HG02763 (cell line): ENCODE measurements around the gene LDHAL6B.
"Not testable (repeated sequence)": the region's sequence is repeated elsewhere in the genome, so short reads cannot be mapped to it uniquely, and the experiment has no call there.

Experiments used
- ATAC-seq: cut with Tn5 transposase; IDR thresholded peaks from one replicate; pipeline ENCODE4 v1.9.1; 2021; ENCODE audit warnings: mild to moderate bottlenecking, moderate library complexity; ENCODE audit not compliant: unreplicated experiment

The LDHAL6B gene

GRCh38 chr15:59206623-59207183, at the start of gene LDHAL6B:
TSS of gene LDHAL6B (plus strand) at chr15:59206843. CDS start at chr15:59206941, 98 bp downstream.
- ATAC-seq: no peak

DNA sequence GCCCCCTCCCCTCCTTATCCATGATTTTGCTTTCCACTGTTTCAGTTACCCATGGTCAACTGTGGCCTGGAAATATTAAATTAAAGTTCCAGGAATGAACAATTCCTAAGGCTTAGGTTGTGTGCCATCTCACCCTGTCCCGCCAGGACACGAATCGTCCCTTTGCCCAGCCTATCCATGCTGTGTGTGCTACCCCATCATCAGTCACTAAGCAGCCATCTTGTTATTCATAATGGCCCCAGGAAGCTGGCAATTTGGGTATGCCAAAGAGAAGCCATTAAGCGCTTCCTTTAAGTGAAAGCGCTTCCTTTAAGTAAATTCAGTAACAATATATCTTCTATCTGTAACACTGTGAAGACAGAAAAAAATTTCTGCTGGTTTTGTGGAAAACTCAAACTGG, 49.2 kb upstream of the LDHAL6B start:
- ATAC-seq: no peak

GRCh38 chr15:59157840-59158700, 48.6 kb upstream of the LDHAL6B start:
- ATAC-seq: no peak

DNA sequence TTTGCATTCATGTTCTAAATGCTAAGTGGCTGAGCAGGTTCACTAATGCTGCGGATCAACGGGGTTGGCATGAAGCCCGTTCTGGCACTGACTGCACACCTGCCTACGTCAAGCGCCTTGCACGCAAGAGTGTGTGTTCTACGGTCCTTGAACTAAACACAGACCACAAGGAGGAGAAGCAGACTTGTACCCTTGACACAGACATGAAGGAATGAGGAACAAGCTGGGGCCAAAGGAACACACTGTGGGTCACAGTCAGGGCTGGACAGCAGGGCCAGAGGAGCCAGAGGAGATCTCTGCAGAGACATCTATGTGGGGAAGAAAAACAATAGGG, 48.0 kb upstream of the LDHAL6B start:
- no peak for ATAC-seq

DNA sequence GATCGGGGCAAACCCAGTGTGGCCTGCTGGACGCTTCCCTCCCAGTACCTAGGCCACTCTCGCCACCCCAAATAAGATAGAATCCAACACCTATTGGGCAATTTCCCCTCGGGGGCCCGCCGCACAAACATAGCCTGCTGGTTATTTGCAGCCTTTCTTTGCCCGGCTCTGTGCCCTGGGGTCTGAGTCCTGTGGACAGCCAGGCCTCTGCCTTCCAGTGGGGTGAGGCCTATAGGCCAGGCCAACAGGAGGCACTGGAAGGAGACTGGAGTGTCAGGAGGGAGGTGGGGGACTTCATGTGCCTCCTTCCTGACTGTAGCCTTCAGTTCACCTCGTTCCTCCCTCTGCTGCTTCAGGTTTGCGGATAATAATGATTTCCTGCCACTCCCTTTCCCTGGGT, 47.4 kb upstream of the LDHAL6B start:
- no peak for ATAC-seq

DNA sequence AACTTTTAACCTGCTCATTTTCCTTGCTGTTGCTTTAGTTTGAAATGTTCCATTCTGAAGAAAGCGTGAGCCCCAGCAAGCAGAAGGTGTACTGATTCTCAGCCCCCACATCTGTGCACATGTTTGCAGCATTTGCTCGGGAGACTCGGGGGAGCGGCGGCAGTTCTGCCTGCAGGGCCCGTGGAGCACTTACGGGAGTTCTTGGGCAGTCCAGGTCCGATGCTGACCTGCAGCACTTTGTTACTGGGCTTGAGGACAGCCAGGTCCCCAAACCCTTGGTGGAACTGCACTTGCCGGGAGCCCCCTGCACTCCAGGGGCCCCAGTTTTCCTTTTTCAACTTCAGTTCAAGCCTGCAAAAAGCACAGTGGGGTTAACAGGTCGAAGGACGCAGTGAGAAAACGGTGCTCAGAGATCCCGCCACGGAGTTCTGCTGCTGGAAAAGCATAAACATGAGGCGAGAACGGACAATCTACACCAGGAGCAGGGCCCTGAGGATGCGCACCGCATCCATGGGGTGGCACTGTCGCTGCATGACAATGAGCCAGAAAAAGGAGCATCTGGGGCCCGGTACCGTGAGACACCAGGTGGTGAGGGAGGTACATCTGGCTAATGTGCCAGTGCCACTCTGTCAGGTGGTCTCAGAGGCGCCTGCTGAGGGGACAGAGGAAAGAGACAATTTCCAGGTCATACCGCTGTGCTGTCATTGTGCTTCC, 45.6 kb upstream of the LDHAL6B start:
- no peak for ATAC-seq

DNA sequence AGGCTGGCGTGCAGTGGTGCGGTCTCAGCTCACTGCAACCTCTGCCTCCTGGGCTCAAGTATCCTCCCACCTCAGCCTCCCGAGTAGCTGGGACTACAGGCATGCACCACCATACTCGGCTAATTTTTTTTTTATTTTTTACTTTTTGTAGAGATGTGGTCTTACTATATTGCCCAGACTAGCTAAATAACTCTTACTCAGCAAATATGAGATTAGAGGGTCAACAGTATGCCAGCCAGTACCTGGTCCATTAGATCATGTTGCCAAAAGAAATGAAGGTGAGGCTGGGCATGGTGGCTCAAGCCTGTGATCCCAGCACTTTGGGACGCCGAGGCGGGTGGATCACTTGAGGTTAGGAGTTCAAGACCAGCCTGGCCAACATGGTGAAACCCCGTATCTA, 44.6 kb upstream of the LDHAL6B start:
- not testable (repeated sequence) for ATAC-seq

DNA sequence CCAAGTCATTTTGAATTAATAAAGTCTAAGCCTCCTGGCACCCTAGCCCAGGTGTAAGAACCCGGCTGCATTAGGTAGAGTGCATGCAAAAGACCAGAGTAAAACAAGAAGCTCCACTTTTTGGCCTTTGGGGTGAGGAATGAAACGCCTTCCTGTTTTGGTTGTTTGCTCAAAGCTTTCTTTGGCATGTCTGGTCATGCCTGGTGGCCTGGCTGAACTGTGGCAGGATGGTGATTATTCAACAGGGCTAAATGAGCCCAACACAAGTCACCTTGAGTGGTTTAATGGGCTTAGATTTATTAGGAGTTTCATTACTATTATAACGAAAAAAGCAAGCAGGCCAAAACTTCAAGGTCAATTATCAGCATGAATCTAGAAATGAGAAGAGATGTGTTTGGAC, 40.9 kb upstream of the LDHAL6B start:
- ATAC-seq: no peak

DNA sequence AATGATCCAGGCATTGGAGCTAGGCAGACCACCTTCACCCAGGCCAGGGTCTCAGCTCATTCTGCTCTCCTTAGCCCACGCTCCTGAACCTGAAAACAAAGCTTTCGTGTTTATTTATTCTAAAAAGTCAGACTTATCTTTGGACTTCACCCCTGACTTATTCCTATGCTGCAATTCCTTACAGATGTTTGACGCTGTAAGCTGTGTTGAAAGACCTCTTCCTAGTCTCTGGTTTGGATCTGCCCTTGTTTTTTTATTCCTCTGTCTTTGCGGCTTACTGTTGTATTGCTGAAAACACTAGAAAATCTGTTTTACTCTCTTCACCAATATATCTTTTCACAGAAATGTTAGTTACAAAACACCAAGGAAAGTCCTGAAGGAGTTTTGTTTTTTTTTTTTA, 40.5 kb upstream of the LDHAL6B start:
- ATAC-seq: no peak

DNA sequence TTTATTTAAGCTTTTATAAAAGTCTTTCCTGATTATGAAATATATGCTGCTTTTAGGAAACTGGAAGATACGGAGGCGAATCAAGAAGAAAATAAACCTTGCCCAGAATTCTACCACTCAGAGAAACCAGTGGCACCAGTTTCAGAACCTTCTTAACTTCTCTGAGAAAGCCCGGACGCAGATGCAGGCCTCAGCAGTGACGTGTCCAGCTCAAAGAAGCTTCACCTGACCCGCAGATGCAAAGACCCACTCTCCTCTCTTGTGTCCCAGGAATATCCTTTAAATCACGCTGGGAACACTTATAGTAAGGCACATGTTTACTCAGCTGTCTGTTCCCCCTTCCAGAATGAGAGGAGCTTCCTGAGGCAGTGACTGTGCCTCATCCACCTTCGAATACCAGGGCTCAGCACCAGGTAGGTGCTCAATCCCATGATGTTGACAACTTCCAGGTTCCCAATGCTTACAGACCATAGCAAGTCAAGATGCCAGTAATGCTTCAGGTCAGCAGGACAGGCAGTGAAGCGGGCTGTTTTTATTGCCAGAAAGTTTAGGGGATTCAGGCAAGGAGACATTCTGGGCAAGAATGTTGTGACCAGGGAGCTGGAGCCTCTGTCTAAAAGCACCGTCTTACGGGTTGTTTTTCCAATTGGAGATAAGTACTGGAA, 39.9 kb upstream of the LDHAL6B start:
- ATAC-seq: no peak

- ATAC-seq: no peak
These were observed 38.1 kb upstream of the LDHAL6B start for GRCh38 chr15:59168536-59168935.

GRCh38 chr15:59169251-59169708, 37.4 kb upstream of the LDHAL6B start:
- no peak for ATAC-seq

DNA sequence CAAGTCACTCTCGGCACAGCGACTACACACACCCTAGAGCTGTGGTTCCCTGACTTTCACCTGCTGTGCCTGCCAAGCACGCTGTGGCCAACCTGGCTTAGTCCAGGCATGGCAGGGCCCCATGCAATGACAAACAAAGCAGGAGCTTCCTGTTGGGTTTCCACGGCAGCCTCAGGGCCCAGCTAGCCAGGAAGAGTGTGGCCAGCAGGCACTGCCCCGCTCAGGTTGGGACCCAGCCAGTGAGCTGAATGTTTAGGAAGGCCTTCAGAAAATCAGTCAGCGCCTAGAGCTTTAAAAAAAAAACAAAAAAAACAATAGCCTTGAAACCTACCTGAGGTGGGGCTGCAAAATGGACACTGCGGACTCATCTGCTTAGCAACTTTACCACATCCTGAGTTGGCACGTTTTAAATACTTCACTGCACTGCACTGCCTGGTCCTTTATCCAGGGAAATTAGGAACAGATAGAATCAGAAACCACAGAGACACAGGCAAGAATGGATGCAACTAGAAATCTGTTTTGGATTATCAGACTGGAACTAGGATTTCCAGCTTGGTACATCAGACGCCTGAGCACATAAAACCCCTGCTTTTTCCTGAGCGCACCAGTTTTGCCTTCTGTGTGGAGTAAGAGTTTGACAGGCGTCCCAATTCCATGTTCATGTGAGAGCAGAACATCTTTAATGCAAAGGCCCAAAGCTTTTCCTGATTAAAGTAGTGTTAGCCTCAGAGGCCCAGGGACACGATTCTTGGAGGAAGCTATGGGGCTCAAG, 36.2 kb upstream of the LDHAL6B start:
- ATAC-seq: no peak

DNA sequence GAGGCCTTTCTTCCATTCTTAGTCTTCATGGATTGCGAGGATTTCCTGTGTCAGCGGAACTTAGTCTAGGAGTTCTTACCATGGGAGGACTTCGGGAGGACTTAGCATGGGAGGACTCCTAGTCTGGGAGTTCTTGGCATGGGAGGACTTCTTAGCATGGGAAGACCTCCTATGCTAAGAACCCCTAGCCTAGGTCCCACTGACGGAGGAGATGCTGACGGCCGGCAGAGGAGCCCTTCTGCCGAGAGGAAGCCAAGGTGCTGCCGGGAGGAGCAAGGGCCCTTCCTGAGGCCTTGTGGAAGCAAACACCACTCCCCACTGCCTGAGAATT, 35.6 kb upstream of the LDHAL6B start:
- ATAC-seq: no peak

DNA sequence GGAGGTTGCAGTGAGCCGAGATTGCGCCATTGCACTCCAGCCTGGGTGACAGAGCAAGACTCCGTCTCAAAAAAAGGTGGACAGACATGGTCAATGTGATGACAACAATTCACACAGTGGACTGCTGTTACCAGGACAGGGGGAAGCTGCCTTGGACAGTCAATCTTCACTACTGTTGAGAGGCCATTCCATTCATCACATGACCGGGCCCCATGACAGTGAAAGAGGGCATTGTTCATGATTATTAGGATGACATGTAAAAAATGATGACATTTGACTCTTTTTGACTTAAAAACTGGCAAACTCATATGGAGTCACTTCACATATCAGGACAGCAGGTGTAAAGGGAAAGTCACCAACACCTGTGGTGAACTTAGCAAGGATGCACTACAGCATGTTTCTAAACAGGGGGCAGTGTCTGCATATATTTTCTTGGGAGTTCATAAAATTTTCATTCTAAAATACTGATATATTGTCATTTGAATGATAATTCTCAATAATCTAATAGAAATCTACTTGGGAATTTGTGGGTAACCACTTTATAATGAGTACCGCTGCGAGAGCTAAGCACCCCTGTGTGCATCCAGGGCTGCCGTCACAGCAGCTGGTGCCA, 34.2 kb upstream of the LDHAL6B start:
- ATAC-seq: no peak

DNA sequence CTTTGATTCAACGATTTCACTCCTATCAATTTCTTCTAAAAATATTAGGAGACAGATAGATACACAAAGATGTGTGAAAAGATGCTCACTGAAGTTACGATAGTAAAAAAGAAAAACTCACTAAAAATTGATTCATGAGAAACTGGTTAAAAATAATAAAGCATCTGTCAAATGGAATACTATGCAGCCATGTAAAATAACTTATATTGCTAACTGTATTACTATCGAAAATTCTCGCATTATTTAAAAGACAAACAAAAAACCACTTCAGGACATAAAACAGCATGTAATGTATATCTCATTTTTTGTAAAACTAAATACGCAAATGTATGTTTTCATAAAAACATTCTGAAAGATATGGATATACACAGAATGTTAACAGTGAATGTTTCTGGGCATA, 33.4 kb upstream of the LDHAL6B start:
- no peak for ATAC-seq

GRCh38 chr15:59174151-59174834, 32.4 kb upstream of the LDHAL6B start:
- no peak for ATAC-seq

DNA sequence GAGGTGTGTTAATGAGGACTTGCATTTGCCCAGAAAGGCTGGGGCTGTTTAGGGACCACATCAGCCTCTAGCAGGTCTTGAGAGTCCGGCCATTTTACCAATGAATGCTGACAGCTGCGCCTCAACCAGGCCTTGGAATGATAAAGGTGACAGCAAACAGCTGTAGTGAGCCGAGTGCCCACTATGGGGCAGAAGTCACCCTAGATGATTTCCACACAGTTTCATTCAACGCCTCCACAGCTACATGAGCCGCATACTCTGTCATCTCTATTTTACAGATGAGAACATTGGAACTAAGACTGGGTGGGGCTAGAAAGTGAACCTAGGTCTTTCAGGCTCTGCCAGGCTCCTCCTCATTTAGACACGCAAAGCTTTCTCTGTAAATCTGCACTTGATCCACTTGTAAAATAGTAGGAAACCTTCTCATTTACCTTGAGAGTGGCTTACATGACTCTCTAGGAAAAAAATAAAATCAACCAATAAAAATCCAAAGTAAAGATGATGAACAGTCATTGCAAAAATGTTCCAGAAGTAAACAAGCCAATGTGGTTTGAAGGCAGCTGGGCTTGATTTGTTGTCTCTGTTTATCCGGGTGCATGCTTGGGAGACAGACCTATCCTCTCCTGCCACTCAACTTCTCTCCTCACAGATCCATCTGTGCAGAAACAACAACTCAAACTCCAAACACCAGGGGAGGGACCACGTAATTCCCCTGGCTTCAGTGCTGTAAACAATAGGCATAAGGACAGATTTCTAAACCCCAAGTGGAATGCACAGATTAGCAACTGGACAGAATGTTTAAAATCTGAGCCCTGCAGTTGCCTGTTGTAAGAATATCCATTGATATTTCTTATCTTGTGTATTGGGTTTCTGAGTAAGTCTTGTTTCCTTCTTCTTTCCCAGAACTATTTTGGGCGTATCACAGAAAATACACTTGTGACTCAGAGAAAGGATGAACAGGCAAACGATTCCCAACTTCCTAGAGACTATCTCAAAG, 31.5 kb upstream of the LDHAL6B start:
- ATAC-seq: no peak
